HG03045 (cell line): ENCODE data around the gene ABCC6.
"Not testable (repeated sequence)": the region's sequence is repeated elsewhere in the genome, so short reads cannot be mapped to it uniquely, and the experiment has no call there.

ENCODE experiments used
- ATAC-seq: cut with Tn5 transposase; IDR thresholded peaks from one replicate; pipeline ENCODE4 v1.9.1; 2021; ENCODE audit warnings: mild to moderate bottlenecking, moderate library complexity; ENCODE audit not compliant: unreplicated experiment

The ABCC6 gene

GRCh38 chr16:16223662-16224241 lies 458 bp upstream of the ABCC6 start:
- not testable (repeated sequence) for ATAC-seq

DNA sequence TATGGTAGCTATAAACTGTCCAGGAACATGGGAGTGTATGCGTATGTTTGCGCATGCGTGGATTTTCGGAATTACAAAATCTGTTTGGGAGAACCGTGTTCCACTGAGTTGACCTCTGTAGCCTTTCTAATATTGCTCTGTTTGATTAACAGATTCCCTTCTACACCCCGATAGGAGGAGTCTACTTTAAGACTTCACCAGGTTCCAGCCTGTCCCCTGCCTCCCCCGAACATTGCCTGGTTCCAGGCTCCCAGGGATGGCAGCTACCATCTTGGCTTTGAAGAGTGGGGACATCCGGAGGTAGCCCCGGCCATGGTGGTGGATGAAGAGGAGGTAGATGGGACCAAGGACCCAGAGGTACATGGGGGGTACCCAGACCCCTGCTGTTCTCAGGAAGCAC lies 1.9 kb downstream of the ABCC6 start:
- not testable (repeated sequence) for ATAC-seq

DNA sequence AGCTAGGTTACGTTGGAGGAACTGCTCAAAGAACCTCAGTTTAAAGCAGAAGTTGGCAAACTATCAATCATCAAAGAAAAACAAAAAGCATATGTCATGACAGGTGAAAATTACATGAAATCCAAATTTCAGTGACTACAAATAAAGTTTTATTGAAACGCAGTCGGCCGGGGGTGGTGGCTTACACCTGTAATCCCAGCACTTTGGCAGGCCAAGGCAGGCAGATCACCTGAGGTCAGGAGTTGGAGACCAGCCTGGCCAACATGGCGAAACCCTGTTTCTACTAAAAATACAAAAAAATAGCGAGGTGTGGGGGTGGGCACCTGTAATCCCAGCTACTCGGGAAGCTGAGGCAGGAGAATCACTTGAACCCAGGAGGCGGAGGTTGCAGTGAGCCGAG lies 2.8 kb downstream of the ABCC6 start:
- ATAC-seq = not testable (repeated sequence)

GRCh38 chr16:16218787-16219186 lies 4.5 kb downstream of the ABCC6 start:
- ATAC-seq = not testable (repeated sequence)

- not testable (repeated sequence) for ATAC-seq
Observed at GRCh38 chr16:16218349-16218748, 4.9 kb downstream of the ABCC6 start.

GRCh38 chr16:16213863-16214293 lies 9.4 kb downstream of the ABCC6 start:
- not testable (repeated sequence) for ATAC-seq

GRCh38 chr16:16211404-16211803 lies 11.9 kb downstream of the ABCC6 start:
- not testable (repeated sequence) for ATAC-seq

DNA sequence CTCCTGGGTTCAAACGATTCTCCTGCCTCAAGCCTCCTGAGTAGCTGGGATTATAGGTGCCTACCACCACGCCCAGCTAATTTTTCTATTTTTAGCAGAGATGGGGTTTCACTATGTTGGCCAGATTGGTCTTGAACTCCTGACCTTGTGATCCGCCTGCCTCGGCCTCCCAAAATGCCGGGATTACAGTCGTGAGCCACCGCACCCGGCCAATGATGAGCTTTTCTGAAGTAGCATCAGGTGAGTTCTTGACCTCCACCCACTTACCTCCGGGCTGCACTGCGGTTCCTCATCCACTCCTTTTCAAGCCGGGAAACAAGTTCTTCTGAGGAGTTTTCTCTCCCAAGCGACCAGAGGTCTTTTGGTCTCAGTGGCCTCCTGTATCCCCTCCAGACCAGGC lies 14.8 kb downstream of the ABCC6 start:
- ATAC-seq = not testable (repeated sequence)

DNA sequence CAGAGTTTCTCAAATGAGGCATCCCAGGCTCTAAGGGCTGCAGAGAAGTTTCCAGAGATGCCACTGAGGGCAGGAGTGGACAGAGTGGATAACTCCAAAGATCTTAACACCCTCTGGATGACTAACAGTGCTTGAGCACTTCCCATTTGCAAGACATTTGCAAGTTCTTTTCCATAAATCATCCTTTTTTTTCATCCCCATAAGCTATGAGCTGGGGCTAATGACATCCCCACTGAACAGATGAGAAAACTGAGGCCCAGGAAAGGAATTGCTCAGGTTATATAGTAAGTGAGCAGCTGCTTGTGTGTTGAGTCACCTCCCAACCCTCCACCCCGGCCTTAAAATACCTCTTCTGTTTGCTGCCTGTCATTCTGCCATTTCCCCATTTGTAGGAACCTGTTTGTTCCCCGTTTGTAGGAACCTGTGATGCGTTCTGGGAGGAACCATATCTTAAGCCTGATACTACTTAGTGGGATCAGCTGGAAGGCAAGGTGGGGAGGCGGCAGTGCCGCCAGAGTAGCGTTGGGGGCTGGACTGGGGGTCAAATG lies 15.4 kb downstream of the ABCC6 start:
- ATAC-seq = not testable (repeated sequence)

DNA sequence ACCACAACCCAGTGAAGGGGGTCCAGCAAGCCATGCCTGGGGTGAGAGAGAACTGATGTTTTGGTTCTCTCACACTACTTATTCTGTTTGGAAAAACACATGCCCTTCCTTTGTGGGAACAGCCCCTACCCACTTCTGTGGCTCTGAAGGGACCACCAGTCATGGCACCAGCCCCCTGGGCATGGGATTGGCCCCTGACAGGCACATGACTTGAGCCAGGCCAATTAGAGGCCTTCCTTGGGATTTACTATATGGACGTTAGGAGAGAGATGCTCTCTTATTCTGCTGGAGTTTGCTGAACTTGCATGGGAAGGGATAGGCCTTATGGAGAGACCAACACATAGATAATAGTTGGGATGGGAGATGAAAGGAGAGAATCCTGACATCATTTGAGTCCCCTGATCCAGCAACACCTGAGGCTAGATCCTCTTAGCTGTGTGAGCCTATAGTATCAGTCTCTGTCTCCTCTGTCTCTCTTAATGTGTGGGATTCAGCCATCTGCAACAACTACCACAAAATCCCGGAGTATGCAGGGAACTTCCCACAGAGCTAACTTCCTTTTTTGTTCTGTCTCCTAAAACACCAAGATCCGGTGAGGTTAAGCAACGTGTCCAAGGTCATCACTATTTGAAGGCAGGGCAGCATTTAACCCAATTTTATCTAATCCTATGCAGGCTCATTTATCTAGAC lies 16.1 kb downstream of the ABCC6 start:
- ATAC-seq = not testable (repeated sequence)

GRCh38 chr16:16205864-16206263 lies 17.4 kb downstream of the ABCC6 start:
- ATAC-seq = not testable (repeated sequence)

GRCh38 chr16:16204552-16204951 lies 18.7 kb downstream of the ABCC6 start:
- ATAC-seq = not testable (repeated sequence)

- ATAC-seq = not testable (repeated sequence)
Observed at GRCh38 chr16:16203494-16203893, 19.8 kb downstream of the ABCC6 start.

GRCh38 chr16:16202400-16203143 lies 20.7 kb downstream of the ABCC6 start:
- ATAC-seq = not testable (repeated sequence)

DNA sequence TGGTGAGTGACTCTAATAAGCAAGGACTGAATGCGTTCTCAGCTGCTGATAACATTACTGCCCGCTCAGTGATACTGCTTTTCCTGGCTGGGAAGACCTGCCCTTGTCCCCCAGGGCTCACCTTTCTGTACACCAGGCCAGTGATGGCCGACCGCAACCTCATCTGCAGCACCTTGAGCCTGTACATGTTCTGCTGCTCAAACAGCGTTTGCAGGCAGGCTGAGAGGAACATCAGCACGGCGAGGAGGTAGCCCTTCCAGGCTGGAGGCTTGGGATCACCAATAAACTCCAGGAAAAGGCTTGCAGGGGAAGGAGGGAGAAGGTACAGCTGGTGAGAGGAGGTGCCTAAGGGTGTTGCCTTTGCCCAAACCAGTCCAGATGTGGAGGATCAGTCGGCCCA lies 21.4 kb downstream of the ABCC6 start:
- not testable (repeated sequence) for ATAC-seq

GRCh38 chr16:16200391-16200790 lies 22.9 kb downstream of the ABCC6 start:
- ATAC-seq = not testable (repeated sequence)

DNA sequence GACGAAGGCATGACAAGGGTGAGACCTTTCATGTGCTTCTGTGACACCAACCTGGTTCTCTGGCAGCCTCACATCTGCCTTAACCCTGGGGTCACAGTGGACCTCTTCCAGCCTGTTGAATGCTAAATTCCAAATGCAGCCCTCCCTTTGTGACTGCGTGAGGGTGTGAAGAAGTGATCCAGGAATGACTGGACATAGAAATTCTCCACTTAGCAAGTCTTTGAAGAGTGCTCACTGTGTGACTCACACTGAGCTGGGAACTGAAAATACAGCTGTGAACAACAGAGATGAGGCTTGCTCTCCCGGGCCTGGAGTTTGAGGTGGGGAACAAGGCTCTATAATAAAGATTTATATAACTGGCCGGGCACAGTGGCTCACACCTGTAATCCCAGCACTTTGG lies 23.9 kb downstream of the ABCC6 start:
- not testable (repeated sequence) for ATAC-seq

DNA sequence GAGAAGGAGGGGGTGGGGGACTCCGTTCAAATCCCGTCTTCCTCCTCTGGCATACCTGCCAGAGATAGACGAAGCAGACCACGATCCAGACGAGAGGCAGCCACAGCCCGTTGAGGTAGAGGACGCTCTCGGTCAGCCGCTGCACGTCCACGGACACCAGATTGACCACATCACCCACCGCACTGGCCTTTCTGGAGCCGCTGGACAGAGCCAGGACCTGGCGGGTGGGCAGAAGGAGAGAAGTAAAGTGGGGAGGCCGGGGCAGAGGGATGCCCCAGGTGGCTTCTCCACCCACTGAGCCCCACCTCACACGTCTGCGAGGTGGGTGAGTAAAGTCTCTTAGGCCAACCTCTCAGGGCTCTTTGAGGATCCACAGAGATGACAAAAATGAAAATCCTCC lies 25.3 kb downstream of the ABCC6 start:
- no peak for ATAC-seq

DNA sequence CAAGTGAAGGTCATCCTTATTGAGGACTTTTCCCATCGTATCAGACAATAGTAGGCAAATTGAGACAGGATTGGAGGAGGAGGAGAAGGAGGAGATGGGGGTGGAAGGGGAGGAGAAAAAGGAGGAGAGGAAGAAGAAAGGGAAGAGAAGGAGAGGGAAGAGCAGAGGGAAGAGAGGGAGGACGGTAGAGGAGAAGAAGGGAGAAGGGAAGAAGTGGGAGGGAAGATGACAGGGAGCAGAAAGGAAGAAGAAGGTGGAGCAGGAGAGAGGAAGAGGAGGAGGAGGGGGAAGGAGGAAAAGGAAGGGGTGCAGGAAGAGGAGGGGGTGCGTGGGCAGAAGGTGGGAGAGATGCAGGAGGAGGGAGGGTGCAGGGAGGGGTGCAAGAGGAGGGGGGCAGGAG lies 26.0 kb downstream of the ABCC6 start:
- no peak for ATAC-seq

GRCh38 chr16:16196099-16196498 lies 27.2 kb downstream of the ABCC6 start:
- ATAC-seq = no peak

DNA sequence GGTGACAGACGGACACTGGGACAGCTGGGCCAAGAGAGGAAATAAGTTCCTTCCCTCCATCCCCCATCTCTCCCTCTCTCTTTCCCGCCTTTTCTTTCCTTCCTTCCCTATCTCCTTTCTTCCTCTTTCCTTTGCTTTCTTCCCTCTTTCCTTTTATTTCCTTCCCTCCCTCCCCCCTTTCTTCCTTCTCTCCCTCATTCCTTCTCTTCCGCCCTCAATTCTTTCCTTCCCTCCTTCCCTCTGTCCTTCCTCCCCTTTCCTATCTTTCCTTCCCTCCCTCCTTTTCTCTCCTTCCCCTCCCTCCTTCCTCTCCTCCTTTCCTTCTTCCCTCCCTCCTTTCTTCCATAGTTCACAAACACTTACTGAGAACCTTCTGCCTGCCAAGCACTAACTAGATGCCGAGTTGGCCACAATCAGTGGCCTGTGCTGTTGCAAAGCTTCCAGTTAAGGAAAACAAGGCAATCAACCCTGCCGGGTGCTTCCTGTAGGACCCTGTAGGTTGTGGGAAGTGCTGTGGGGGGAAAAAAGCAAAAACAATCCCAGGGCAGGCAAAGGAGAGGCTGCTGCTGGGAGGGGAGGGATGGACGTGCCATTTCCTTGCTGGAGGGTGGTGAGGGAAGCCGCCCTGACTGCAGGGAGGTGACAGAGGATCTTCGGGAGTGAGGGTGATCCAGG lies 31.7 kb downstream of the ABCC6 start:
- no peak for ATAC-seq
